ENCODE measurements around the gene CFAP210.
"Not testable (repeated sequence)": the region's sequence is repeated elsewhere in the genome, so short reads cannot be mapped to it uniquely, and the experiment has no call there.

The CFAP210 gene

GRCh38 chr2:169609264-169609663 is 84.9 kb downstream of the CFAP210 start:
- DNase-seq: no peak

GRCh38 chr2:169599568-169599967 is 94.6 kb downstream of the CFAP210 start:
- DNase-seq: no peak

DNA sequence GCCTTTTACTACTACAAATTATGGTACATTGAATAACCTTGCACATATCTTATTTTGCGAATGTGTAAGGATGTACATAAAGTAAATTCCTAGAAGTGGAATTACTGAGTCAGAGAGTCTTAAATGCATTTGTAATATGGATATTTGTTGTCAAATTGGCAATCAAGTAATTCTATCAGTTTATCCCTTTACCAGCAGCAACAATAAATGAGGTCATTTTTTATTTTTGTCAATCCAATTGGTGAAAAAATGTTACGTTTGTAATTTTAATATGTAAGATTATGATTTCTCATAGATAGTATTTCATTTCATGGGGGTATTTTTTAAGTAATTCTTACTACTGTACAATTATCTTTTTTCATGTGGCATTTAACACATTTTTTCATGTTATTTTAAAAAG is 95.2 kb downstream of the CFAP210 start:
- DNase-seq: no peak

DNA sequence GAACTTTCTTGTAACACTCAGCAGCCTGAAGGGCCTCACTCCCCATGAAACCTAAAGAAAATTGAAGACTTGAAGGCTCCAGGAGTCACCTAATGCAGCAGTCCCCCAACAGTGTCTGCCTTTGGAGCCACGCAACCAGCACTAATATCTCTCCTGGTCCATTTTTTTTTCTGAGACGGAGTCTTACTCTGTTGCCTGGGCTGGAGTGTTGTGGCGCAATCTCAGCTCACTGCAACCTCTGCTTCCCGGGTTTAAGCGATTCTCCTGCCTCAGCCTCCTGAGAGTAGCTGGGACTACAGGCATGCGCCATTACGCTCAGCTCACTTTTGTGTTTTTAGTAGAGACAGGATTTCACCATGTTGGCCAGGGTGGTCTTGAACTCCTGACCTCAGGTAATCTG is 97.7 kb downstream of the CFAP210 start:
- DNase-seq: not testable (repeated sequence)

All from activated CD4-positive, alpha-beta T cell treated with anti-CD3 and anti-CD28 coated beads, Interleukin-10, Interleukin-2, amounts not matched to agents 100 ng/mL and 50 ng/mL, durations not matched to agents 16 hours and 8 hours (primary cell).